ENCODE measurements around the gene MRTFA.
"Not testable (repeated sequence)": the region's sequence is repeated elsewhere in the genome, so short reads cannot be mapped to it uniquely, and the experiment has no call there.

The MRTFA gene

GRCh38 chr22:40606306-40606705 lies 30.2 kb downstream of the MRTFA start:
- TF ChIP-seq GATA1 (IDR thresholded peaks at IDR 0.05; ENCODE audit: low read depth, low read length) (no peak), POLR2A (IDR thresholded peaks at IDR 0.05; ENCODE audit: low read length) (no peak)
- peak in 1 of 2 experiments; percentile 5 for DNase-seq

DNA sequence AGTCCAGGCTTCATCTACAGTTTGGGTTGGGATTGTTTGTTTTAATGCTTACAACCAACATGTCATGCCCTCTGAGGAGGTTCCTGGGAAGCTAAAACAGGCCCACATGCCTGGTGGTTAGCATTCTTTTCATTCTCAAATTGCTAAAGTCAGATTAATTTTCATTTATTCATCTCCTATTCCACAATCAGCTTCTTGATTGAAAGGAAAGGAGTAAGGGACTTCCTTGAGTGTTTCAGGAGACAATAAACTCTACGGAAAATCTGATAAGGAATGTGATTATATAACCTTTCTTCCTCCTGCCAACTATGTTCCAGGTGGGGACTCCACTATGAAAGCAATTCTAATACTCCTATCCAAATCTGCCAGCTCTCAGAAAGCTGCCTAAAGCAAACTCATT lies 30.8 kb downstream of the MRTFA start:
- TF ChIP-seq GATA1 (IDR thresholded peaks at IDR 0.05; ENCODE audit: low read depth, low read length) (no peak), POLR2A (IDR thresholded peaks at IDR 0.05; ENCODE audit: low read length) (no peak)
- DNase-seq: no peak

DNA sequence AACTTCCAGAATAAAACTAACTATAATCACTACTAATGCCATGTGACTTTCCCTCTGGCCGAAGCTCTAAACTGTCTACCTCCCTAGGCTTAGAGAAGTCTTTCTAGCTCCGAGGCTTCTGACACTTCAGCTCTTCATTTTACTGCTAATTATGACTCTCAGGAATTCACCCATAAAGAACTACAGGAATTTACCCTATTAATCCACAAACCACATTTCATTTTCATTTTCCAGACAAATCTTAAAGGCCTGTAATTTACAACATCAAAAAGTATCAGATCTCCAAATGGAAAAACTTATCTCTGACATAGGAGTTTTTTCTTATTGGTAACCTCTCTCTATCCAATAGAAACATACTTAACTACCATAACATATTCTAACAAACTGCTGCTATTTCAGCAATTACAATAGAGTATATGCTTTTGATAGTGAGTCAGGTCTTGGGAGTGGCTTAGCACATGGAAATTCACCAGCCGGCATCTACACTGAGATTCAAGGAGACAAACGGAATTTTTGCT lies 33.4 kb downstream of the MRTFA start:
- no peak for DNase-seq
- no peak for TF ChIP-seq POLR2A (IDR thresholded peaks at IDR 0.05; ENCODE audit: low read length)
- no peak for TF ChIP-seq GATA1 (IDR thresholded peaks at IDR 0.05; ENCODE audit: low read depth, low read length)

GRCh38 chr22:40602231-40602630 lies 34.3 kb downstream of the MRTFA start:
- no peak for DNase-seq
- TF ChIP-seq POLR2A (IDR thresholded peaks at IDR 0.05; ENCODE audit: low read length) (no peak), GATA1 (IDR thresholded peaks at IDR 0.05; ENCODE audit: low read depth, low read length) (no peak)

DNA sequence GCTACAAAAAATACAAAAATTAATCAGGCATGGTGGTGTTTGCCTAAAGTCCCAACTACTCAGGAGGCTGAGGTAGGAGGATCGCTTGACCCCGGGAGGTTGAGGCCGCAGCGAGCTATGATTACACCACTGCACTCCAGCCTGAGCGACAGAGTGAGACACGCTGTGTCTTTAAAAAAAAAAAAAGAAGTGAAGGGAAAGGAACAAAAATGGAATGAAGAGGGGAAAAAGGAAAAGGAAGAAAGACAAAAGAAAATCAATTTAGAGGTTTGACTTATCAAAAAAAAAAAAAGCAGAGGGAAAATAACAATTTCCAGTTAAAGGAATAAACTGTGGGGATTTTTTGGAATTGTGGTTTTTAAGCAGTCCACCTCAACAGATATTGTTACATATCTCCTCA lies 36.8 kb downstream of the MRTFA start:
- TF ChIP-seq GATA1 (IDR thresholded peaks at IDR 0.05; ENCODE audit: low read depth, low read length) (no peak), POLR2A (IDR thresholded peaks at IDR 0.05; ENCODE audit: low read length) (no peak)
- no peak for DNase-seq

- not testable (repeated sequence) for DNase-seq
Observed at GRCh38 chr22:40598712-40599111, 37.8 kb downstream of the MRTFA start.

DNA sequence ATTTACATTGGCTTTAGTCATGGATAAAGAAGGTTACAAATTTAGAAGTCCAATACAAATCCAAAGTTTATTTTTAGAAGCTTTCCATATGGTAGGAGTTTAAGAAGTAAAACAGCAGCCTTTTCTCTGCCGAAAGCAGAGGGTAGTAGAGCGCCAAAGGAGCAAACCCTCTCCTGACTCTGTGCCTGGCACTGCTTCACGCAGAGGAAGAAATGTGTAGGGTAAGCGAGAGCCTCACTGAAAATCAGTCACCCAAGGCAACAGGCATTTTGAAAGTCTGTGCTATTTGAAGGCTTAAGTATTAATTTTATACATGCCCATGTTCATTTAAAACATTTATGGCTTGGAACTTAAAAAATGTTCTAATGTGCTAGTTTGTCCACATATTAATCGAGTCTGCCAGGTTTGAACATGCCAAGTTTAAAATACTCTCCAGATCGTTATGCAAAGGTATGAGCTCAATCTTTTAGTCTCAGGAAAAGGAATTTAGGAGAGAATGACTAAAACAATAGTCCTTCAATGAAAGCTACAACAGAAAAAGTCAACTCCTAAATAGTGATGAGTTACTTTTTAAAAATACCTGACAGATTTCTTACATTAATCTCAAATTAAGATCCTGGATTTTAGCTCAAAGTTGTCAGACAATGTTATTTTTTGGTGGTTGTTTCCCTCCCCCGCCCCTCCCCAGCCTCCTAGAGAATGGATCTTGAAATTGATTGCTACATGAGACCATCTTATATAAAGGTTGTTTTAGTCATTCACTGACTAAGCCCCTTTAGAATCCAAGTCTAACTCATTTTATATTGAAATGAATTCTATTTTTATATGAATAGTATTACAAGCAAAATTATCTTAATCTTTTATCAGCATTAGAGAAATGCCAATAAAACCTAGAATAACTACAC lies 38.7 kb downstream of the MRTFA start:
- no peak for TF ChIP-seq POLR2A (IDR thresholded peaks at IDR 0.05; ENCODE audit: low read length)
- no peak for TF ChIP-seq GATA1 (IDR thresholded peaks at IDR 0.05; ENCODE audit: low read depth, low read length)

GRCh38 chr22:40595497-40596234 lies 40.9 kb downstream of the MRTFA start:
- no peak for DNase-seq
- no peak for TF ChIP-seq GATA1 (IDR thresholded peaks at IDR 0.05; ENCODE audit: low read depth, low read length)
- TF ChIP-seq POLR2A (IDR thresholded peaks at IDR 0.05; ENCODE audit: low read length): no peak

More for the DNA sequence above, 38.7 kb downstream of the MRTFA start:
- no peak for DNase-seq

DNA sequence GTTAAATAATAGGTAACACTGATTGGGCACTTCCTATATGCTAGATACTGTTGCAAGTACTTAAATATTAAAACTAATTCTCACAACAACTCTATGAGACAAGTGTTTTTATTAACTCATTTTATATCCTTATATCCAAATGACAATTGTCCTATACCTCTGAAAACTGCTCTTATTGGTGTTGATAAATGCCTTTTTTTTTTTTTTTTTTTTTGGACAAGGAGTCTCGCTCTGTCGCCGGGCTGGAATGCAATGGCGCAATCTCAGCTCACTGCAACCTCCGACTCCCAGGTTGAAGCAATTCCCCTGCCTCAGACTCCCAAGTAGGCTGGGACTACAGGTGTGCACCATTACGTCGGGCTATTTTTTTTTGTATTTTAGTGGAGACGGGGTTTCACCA lies 41.6 kb downstream of the MRTFA start:
- no peak for DNase-seq
- TF ChIP-seq GATA1 (IDR thresholded peaks at IDR 0.05; ENCODE audit: low read depth, low read length) (no peak), POLR2A (IDR thresholded peaks at IDR 0.05; ENCODE audit: low read length) (no peak)

DNA sequence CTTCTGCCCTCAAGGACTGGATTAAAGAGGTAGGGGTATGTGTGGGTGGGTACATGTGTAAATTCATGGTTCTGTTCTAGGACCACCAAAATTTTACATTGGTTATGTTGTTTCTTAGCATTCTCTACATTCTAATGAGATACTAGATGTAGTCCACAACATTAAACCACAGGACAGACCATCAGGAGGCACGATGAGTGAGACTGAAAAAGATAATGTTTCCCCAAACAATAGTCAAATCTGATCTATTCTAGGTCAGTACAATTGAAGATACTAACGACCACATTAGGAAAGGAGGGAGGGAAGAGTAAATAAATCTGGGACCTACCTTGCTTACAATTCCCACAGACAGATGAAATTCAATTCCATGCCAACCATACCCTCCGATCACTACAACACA lies 42.2 kb downstream of the MRTFA start:
- TF ChIP-seq POLR2A (IDR thresholded peaks at IDR 0.05; ENCODE audit: low read length): no peak
- TF ChIP-seq GATA1 (IDR thresholded peaks at IDR 0.05; ENCODE audit: low read depth, low read length): no peak
- DNase-seq: no peak

DNA sequence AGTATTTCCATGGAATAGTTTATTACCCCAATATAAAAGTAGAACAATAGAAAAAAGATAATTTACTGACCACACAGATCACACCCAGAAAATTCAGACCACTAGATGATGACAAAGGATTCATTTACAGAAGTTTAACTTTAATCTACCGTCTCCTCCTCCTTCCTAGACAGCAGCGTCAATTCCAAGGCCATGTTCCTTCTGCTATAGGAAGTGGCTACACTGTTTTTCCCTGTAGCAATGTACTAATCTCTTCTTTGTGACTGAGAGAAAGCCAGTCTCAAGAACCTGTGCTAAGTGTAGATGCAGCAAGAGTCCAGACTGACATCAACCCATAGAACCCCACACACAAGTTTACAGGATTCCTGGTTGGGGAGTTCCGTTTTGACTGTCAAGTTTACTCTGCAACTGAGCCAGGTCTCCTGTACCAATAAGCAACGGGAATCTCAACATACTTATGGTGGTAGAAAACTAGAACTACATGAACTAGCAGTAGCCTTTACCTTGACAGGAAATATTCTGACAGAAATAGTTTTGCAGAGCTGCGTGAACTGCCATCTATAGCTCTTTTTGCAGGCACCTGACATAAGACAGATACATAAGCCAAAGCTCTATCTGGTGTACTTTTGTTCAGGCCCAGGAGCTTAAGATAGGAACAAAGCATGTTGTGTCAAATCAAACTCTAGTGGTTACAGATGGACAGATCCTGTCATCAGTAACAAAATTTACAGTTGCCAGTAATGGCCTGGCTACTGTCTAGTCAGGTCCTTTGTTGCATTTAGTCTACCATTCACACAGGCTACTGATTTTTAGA lies 42.9 kb downstream of the MRTFA start:
- no peak for DNase-seq
- TF ChIP-seq GATA1 (IDR thresholded peaks at IDR 0.05; ENCODE audit: low read depth, low read length) (no peak), POLR2A (IDR thresholded peaks at IDR 0.05; ENCODE audit: low read length) (no peak)

DNA sequence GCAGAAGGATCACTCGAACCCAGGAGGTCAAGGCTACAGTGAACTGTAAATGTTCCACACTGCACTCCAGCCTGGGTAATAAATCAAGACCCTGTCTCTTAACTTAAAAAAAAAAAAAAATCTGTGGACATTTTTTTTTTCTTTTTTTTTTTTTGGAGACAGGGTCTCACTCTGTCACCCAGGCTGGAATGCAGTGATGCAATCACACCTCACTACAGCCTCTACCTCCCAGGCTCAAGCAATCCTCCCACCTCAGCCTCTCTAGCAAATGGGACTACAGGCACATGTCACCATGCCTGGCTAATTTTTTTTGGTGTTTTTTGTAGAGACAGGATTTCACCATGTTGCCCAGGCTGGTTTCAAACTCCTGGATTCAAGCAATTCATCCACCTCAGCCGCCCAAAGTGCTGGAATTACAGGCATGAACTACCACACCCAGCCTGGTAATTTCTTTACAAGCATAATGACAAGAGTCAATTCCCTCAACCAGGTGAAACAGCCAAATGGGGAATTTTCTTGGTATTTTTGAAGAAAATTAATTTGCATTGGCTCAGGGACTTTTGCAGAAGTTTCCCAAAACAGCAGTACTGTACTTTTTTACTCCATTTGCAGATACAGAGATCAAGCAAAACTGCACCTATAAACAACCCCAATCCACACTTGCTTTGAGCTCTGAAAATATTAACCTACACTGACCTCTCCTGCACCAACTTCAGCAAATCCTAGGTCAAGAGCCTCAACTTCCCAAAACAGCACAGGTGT lies 44.0 kb downstream of the MRTFA start:
- no peak for DNase-seq
- TF ChIP-seq POLR2A (IDR thresholded peaks at IDR 0.05; ENCODE audit: low read length) (no peak), GATA1 (IDR thresholded peaks at IDR 0.05; ENCODE audit: low read depth, low read length) (no peak)

DNA sequence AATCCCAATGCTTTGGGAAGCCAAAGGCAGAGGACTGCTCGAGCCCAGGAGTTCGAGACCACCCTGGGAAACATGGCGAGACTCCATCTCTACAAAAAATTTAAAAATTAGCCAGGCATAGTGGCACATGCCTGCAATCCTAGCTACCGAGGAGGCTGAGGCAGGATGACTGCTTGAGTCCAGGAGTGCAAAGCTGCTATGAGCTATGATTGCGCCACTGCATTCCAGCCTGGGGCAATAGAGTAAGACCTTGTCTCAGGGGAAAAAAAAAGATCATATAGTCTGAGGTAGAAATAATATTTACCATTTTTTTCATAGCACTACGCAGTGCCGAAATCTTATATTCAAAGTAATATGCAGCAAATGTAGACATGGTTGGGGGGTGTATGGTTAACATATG lies 47.8 kb downstream of the MRTFA start:
- TF ChIP-seq GATA1 (IDR thresholded peaks at IDR 0.05; ENCODE audit: low read depth, low read length): no peak
- TF ChIP-seq POLR2A (IDR thresholded peaks at IDR 0.05; ENCODE audit: low read length): no peak
- no peak for DNase-seq

Measured in erythroblast (primary cell).